GM12878 (cell line): ENCODE measurements around the gene RMI2.

Experiments used
- IKZF1 ChIP-seq: fragments of 450-650 bp; conservative IDR thresholded peaks from 2 replicates; pipeline ENCODE4 v1.6.1; 2017; ENCODE audit warnings: antibody characterized with exemption, mild to moderate bottlenecking
- POLR2A ChIP-seq: IDR thresholded peaks from 2 replicates; pipeline ENCODE4 v1.6.1; 2011; ENCODE audit warnings: low read depth, mild to moderate bottlenecking, low read length
- RBBP5 ChIP-seq: fragments of 200-600 bp; sonication (generic); conservative IDR thresholded peaks from 2 replicates; pipeline ENCODE4 v1.6.1; 2016
- TF ChIP-seq, protein P1 (sequence below): IDR thresholded peaks from 2 replicates; pipeline ENCODE4 v1.6.1; 2012; ENCODE audit warnings: low read depth, low read length, improper control_type of control experiment
- TF ChIP-seq, protein P2 (sequence below), 3 experiments: IDR thresholded peaks in 2 of 3; conservative IDR thresholded peaks in 1 of 3; 2 replicates each; pipeline ENCODE4 v1.5.1; 2011; ENCODE audit warnings: low read depth in 3 of 3, low read length in 3 of 3, mild to moderate bottlenecking in 3 of 3, control low read depth in 2 of 3, moderate library complexity in 2 of 3, inconsistent platforms in 1 of 3, mixed read lengths in 1 of 3; ENCODE audit not compliant: control insufficient read depth in 2 of 3, insufficient read depth in 1 of 3; ENCODE audit errors: extremely low read depth in 1 of 3

- TF ChIP-seq, protein P1, sequence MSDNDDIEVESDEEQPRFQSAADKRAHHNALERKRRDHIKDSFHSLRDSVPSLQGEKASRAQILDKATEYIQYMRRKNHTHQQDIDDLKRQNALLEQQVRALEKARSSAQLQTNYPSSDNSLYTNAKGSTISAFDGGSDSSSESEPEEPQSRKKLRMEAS = no peak
- TF ChIP-seq POLR2A (no peak), IKZF1 (no peak), RBBP5 (no peak)
- TF ChIP-seq, protein P2, sequence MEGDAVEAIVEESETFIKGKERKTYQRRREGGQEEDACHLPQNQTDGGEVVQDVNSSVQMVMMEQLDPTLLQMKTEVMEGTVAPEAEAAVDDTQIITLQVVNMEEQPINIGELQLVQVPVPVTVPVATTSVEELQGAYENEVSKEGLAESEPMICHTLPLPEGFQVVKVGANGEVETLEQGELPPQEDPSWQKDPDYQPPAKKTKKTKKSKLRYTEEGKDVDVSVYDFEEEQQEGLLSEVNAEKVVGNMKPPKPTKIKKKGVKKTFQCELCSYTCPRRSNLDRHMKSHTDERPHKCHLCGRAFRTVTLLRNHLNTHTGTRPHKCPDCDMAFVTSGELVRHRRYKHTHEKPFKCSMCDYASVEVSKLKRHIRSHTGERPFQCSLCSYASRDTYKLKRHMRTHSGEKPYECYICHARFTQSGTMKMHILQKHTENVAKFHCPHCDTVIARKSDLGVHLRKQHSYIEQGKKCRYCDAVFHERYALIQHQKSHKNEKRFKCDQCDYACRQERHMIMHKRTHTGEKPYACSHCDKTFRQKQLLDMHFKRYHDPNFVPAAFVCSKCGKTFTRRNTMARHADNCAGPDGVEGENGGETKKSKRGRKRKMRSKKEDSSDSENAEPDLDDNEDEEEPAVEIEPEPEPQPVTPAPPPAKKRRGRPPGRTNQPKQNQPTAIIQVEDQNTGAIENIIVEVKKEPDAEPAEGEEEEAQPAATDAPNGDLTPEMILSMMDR (IDR thresholded peaks at IDR 0.05 in 2 of 3, conservative IDR thresholded peaks at IDR 0.05 in 1 of 3; ENCODE audit: control insufficient read depth in 2 of 3, extremely low read depth in 1 of 3, insufficient read depth in 1 of 3, low read depth in 3 of 3, low read length in 3 of 3) = no peak
Observed at GRCh38 chr16:11398851-11399250, 53.6 kb downstream of the RMI2 start.
